Myocyte (in vitro differentiated cells): ENCODE data around the gene PCDHB12. TPM values are rescaled to one million over a fixed set of nuclear protein-coding genes. Genes with fewer than 3 reads are reported as not detected.
"Not testable (repeated sequence)": the region's sequence is repeated elsewhere in the genome, so short reads cannot be mapped to it uniquely, and the experiment has no call there.

Source experiments
- DNase-seq: peaks from one replicate; pipeline ENCODE4 v3.0.0-alpha.2; 2012; ENCODE audit warnings: low read depth
- total RNA-seq: library from RNA; depleted of rRNA; stranded (reverse); fragments of >200 nt; gene quantifications from 2 replicates; pipeline ENCODE4 v1.2.3, GENCODE V29; 2014

The PCDHB12 gene
- total RNA-seq, 1 donor from 2014 or later = 7.2 TPM

DNA sequence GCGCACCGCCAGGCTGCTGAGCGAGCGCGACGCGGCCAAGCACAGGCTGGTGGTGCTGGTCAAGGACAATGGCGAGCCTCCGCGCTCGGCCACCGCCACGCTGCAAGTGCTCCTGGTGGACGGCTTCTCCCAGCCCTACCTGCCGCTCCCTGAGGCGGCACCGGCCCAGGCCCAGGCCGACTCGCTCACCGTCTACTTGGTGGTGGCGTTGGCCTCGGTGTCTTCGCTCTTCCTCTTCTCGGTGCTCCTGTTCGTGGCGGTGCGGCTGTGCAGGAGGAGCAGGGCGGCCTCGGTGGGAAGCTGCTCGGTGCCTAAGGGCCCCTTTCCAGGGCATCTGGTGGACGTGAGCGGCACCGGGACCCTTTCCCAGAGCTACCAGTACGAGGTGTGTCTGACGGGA is 6.9 kb upstream of the PCDHB12 start:
- DNase-seq = not testable (repeated sequence)

DNA sequence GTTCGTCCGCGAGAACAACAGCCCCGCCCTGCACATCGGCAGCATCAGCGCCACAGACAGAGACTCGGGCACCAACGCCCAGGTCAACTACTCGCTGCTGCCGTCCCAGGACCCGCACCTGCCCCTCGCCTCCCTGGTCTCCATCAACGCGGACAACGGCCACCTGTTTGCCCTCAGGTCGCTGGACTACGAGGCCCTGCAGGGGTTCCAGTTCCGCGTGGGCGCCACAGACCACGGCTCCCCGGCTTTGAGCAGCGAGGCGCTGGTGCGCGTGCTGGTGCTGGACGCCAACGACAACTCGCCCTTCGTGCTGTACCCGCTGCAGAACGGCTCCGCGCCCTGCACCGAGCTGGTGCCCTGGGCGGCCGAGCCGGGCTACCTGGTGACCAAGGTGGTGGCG is 1.8 kb downstream of the PCDHB12 start:
- not testable (repeated sequence) for DNase-seq

GRCh38 chr5:141210849-141211248 is 2.3 kb downstream of the PCDHB12 start:
- not testable (repeated sequence) for DNase-seq

DNA sequence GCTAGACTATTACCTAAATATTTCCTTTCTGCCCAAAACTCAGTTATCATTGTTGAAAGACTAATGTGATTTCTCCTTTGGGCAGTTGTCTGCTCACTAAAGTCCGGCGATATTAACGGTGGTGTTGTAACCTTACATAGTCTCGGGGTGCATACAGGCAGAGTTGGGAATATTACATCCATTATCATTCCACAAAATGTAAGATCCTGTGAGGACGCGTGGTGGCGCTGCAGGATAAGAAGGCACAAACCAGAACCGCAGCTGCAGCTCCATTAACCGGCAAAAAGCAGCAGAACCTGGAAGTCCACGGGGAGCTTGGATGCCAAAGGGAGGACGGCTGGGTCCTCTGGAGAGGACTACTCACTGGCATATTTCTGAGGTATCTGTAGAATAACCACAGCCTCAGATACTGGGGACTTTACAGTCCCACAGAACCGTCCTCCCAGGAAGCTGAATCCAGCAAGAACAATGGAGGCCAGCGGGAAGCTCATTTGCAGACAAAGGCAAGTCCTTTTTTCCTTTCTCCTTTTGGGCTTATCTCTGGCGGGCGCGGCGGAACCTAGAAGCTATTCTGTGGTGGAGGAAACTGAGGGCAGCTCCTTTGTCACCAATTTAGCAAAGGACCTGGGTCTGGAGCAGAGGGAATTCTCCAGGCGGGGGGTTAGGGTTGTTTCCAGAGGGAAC is 5.3 kb downstream of the PCDHB12 start, which contains the start of gene PCDHB13:
Gene PCDHB13 (plus strand): TSS at position 264 of the 684 bp plus-strand sequence. CDS start 205 bp downstream, at position 469.
- peak; percentile 56 for DNase-seq

DNA sequence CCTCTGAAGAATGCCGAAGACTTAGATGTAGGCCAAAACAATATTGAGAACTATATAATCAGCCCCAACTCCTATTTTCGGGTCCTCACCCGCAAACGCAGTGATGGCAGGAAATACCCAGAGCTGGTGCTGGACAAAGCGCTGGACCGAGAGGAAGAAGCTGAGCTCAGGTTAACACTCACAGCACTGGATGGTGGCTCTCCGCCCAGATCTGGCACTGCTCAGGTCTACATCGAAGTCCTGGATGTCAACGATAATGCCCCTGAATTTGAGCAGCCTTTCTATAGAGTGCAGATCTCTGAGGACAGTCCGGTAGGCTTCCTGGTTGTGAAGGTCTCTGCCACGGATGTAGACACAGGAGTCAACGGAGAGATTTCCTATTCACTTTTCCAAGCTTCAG is 6.1 kb downstream of the PCDHB12 start:
- DNase-seq = not testable (repeated sequence)

DNA sequence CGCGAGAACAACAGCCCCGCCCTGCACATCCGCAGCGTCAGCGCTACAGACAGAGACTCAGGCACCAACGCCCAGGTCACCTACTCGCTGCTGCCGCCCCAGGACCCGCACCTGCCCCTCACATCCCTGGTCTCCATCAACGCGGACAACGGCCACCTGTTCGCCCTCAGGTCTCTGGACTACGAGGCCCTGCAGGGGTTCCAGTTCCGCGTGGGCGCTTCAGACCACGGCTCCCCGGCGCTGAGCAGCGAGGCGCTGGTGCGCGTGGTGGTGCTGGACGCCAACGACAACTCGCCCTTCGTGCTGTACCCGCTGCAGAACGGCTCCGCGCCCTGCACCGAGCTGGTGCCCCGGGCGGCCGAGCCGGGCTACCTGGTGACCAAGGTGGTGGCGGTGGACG is 7.0 kb downstream of the PCDHB12 start:
- not testable (repeated sequence) for DNase-seq

DNA sequence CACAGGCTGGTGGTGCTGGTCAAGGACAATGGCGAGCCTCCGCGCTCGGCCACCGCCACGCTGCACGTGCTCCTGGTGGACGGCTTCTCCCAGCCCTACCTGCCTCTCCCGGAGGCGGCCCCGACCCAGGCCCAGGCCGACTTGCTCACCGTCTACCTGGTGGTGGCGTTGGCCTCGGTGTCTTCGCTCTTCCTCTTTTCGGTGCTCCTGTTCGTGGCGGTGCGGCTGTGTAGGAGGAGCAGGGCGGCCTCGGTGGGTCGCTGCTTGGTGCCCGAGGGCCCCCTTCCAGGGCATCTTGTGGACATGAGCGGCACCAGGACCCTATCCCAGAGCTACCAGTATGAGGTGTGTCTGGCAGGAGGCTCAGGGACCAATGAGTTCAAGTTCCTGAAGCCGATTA is 7.5 kb downstream of the PCDHB12 start:
- DNase-seq = not testable (repeated sequence)

DNA sequence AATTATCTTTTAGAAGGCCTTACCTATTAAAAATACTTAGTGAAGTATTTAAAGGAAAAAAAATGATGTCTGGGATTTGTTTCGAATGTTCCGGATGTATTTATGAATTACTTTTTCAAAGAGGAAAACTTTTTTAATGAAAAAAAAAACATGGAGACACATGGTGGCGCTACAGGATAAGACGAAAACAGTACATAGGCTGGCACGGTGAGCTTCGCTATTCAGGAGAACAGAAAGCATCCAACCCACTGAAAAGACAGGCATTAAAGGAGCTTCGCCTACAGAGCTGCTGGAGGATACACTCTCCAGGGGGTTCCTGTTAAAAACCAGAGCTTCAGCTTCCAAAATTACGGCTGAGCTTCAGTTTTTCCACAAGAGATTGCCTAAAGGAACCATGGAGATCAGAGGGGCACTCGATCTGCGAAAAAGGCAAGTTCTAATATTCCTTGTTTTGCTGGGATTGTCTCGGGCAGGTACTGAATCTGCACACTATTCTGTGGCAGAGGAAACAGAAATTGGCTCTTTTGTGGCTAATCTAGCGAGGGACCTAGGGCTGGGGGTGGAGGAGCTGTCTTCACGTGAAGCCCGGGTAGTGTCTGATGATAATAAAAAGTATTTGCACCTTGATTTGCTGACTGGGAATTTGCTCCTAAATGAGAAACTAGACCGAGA is 14.7 kb downstream of the PCDHB12 start, which contains the start of gene PCDHB14:
Gene PCDHB14 (plus strand): TSS at position 232 of the 672 bp plus-strand sequence. CDS start 163 bp downstream, at position 395.
- DNase-seq = peak; percentile 5

GRCh38 chr5:141224844-141225243 is 16.3 kb downstream of the PCDHB12 start:
- not testable (repeated sequence) for DNase-seq

- not testable (repeated sequence) for DNase-seq
These were observed 16.9 kb downstream of the PCDHB12 start for GRCh38 chr5:141225421-141225820.

- no peak for DNase-seq
These were observed 25.7 kb downstream of the PCDHB12 start for GRCh38 chr5:141234109-141234667.

GRCh38 chr5:141235922-141236321 is 27.4 kb downstream of the PCDHB12 start:
- not testable (repeated sequence) for DNase-seq

DNA sequence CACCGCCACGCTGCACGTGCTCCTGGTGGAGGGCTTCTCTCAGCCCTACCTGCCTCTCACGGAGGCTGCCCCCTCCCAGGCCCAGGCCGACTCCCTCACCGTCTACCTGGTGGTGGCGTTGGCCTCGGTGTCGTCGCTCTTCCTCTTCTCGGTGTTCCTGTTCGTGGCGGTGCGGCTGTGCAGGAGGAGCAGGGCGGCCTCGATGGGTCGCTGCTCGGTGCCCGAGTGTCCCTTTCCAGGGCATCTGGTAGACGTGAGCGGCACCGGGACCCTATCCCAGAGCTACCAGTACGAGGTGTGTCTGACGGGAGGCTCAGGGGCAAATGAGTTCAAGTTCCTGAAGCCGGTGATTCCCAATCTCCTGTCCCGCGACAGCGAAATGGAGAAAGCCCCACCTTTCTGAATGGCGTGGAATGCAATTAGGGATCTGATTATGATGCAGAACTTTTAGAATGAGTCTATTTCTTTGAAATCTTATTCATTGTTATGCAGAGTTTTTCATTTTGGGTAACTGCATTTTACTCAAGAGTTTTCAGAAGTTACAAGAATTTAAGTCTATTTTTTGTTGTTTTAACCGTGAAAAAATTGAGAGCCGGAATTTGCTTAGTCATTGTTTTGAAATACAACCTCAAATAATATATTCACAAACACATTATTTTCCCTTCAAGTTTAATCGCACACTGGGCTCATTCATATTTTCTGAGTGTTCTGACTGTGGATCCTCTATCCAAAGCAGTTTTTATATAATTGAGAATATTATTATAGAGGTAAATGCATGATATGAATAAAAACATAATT is 28.2 kb downstream of the PCDHB12 start:
- DNase-seq = no peak

- no peak for DNase-seq
These were observed 33.0 kb downstream of the PCDHB12 start for GRCh38 chr5:141241496-141241895.

DNA sequence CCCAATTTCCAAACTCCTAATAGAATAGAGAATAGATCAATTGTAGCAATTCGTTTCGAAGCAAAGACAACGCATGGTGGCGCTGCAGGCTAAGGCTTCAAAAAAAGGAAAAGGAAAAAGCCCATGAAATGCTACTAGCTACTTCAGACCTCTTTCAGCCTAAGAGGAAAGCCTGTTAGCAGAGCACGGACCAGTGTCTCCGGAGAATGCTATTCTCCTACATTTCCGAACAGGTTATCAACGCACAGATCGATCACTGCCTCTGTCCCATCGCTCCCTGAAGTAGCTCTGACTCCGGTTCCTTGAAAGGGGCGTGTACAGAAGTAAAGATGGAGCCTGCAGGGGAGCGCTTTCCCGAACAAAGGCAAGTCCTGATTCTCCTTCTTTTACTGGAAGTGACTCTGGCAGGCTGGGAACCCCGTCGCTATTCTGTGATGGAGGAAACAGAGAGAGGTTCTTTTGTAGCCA is 36.8 kb downstream of the PCDHB12 start, which contains the start of gene PCDHB15:
Gene PCDHB15 (plus strand): TSS at position 146 of the 468 bp plus-strand sequence. CDS start 184 bp downstream, at position 330.
- DNase-seq = peak; percentile 16

DNA sequence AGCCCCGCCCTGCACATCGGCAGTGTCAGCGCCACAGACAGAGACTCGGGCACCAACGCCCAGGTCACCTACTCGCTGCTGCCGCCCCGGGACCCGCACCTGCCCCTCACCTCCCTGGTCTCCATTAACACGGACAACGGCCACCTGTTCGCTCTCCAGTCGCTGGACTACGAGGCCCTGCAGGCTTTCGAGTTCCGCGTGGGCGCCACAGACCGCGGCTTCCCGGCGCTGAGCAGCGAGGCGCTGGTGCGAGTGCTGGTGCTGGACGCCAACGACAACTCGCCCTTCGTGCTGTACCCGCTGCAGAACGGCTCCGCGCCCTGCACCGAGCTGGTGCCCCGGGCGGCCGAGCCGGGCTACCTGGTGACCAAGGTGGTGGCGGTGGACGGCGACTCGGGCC is 38.5 kb downstream of the PCDHB12 start:
- not testable (repeated sequence) for DNase-seq

DNA sequence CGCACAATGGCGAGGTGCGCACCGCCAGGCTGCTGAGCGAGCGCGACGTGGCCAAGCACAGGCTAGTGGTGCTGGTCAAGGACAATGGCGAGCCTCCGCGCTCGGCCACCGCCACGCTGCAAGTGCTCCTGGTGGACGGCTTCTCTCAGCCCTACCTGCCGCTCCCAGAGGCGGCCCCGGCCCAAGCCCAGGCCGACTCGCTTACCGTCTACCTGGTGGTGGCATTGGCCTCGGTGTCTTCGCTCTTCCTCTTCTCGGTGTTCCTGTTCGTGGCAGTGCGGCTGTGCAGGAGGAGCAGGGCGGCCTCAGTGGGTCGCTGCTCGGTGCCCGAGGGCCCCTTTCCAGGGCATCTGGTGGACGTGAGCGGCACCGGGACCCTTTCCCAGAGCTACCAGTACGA is 38.9 kb downstream of the PCDHB12 start:
- not testable (repeated sequence) for DNase-seq

- no peak for DNase-seq
These were observed 42.1 kb downstream of the PCDHB12 start for GRCh38 chr5:141250576-141250975.

DNA sequence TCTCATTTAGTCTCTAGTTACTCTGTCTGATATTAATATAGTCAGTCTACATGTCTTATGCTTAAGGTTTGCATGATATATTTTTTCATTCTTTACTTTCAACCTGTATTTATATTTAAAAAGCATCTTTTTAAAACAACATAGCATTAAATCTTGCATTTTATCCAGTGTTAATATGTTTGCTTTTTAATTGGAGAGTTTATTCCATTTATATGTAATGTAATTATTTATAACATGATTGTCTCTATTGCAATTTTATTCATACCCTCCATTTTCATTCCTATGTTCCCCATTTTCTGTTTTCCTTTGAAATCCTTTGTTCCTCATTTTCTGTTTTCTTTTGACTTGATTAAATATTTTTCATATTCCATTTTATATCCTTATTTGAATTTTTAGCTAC is 49.9 kb downstream of the PCDHB12 start:
- no peak for DNase-seq

DNA sequence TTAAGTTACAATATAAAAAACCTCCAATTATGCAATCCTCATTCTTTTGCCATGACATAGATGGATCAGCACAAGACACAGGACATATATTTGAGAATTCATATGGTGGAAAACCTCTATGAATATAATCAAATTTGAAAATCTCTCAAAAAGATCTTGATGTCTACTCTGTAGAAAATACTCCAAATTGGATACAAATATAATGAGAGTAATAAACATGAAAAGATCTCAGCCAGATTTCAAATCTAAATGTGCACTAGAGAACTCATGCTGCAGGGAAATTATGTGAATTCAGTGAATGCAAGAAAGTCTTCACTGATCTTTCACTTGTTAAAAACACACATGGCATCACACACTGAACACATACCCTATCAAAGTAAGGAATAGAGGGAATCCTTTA is 50.4 kb downstream of the PCDHB12 start:
- DNase-seq = no peak
